Astrocyte (in vitro differentiated cells and primary cell): ENCODE data around the gene TMEM176B.

ENCODE experiments used
- EZH2 ChIP-seq: IDR thresholded peaks from 2 replicates; pipeline ENCODE4 v1.6.1; 2012; ENCODE audit warnings: mild to moderate bottlenecking, low read length, inconsistent platforms; ENCODE audit not compliant: insufficient read depth
- TF ChIP-seq, protein P1 (sequence below): IDR thresholded peaks from 2 replicates; pipeline ENCODE4 v1.5.1; 2011; ENCODE audit warnings: low read depth, mild to moderate bottlenecking, inconsistent platforms, low read length, moderate library complexity; ENCODE audit not compliant: insufficient read depth

DNA sequence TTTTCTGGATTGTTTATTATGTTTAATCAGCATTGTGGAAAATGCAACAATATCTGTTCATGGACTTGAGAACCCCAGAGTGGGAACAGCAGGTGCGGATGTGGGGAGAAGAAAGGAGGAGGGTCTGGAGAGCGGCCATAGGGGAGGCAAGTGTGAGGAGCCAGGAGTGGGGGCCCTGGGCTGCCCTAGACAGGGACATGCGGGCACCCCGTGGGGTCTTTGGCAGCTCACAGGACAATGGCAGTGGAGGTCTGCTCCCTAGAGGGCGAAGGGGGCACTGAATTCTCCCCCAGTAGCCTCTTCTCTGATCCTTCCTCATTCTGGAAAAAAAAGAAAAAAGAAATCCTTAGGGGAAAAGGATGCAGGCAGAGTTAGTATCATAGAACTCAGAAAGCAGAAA is 8.9 kb downstream of the TMEM176B start:
- TF ChIP-seq, protein P1, sequence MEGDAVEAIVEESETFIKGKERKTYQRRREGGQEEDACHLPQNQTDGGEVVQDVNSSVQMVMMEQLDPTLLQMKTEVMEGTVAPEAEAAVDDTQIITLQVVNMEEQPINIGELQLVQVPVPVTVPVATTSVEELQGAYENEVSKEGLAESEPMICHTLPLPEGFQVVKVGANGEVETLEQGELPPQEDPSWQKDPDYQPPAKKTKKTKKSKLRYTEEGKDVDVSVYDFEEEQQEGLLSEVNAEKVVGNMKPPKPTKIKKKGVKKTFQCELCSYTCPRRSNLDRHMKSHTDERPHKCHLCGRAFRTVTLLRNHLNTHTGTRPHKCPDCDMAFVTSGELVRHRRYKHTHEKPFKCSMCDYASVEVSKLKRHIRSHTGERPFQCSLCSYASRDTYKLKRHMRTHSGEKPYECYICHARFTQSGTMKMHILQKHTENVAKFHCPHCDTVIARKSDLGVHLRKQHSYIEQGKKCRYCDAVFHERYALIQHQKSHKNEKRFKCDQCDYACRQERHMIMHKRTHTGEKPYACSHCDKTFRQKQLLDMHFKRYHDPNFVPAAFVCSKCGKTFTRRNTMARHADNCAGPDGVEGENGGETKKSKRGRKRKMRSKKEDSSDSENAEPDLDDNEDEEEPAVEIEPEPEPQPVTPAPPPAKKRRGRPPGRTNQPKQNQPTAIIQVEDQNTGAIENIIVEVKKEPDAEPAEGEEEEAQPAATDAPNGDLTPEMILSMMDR = no peak
- TF ChIP-seq EZH2 = no peak
